Stimulated activated CD8-positive, alpha-beta memory T cell treated with anti-CD3 and anti-CD28 coated beads, Interleukin-4, amount 100 ng/mL, for 48 hours (primary cell): ENCODE data around the gene NYAP2.

Source experiments
- DNase-seq: peaks from one replicate; pipeline ENCODE4 v3.0.0-alpha.2; 2020

The NYAP2 gene

GRCh38 chr2:225487878-225488416, 88.4 kb downstream of the NYAP2 start:
- DNase-seq = no peak

DNA sequence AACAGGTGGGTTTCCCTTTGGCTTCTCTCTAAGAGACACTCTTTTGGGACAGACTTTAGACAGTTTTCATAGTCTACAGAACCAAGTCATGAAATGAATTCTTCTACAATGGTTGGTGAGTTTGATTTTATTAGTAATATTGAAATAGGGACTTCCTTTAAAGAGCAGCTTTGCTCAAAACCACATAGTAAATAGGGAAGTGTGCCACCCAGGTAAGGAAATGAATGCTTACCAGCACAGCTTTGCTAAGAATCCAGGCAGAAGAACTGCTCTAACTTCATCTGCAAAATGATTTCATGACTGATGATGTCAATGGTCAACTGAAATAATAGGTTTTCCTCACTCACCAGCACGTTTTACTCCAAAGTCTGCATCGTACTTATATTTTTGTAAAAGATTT, 89.2 kb downstream of the NYAP2 start:
- no peak for DNase-seq

DNA sequence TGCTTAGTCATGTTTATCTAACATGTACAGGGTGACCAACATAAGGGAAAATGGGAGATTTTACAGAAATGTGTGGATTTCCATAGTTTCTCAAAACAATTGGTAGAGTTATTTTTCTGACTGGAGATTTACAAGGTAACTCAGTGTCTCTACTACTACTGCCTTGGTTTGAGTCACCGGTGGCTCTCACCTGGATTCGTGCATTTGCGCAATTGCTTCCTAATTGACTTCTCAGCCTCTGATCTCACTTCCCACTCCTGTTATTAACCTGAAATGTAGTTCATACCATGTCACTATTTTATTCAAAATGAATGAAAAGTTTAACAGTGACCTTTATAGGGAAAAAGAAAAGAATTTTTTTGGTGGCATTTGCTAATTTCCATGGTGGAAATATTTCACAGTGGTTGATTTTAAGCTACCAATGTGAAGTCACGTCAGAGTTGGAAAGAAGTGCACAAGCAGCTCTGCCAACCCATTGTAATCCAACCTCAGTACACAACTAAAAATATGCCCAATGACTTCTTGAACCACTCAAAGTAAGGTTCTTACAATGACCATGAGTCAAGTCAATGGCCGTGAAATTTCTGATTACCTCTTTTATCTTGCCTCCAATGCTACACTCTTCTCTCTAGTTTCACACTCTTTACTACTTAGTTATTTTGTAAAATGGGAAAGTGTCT, 94.0 kb downstream of the NYAP2 start:
- DNase-seq = no peak

- DNase-seq = no peak
These were observed 94.6 kb downstream of the NYAP2 start for GRCh38 chr2:225494100-225494459.

- no peak for DNase-seq
These were observed 96.2 kb downstream of the NYAP2 start for GRCh38 chr2:225495706-225496105.

GRCh38 chr2:225496568-225496967, 97.1 kb downstream of the NYAP2 start:
- no peak for DNase-seq

DNA sequence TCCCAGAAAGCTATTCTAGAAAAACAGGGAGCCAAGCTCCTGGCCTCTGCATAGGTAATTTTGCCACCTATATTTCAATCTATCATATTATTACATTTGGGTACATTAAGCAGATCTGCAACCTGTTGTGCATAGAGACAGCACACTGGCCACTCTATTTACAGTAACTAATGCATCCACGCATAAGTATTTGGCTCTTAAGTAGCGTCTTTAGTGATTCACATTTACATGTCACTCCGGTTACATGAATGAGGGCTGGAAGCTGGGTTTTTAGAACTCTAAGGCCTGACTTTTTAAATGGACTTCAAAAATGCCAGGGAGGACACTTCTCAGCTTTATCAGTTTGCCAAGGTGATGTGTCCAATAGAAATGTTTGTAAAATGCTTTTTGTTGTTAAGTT, 97.7 kb downstream of the NYAP2 start:
- no peak for DNase-seq

GRCh38 chr2:225501022-225501421, 101.5 kb downstream of the NYAP2 start:
- no peak for DNase-seq

- DNase-seq = no peak
These were observed 103.5 kb downstream of the NYAP2 start for GRCh38 chr2:225502971-225503370.

DNA sequence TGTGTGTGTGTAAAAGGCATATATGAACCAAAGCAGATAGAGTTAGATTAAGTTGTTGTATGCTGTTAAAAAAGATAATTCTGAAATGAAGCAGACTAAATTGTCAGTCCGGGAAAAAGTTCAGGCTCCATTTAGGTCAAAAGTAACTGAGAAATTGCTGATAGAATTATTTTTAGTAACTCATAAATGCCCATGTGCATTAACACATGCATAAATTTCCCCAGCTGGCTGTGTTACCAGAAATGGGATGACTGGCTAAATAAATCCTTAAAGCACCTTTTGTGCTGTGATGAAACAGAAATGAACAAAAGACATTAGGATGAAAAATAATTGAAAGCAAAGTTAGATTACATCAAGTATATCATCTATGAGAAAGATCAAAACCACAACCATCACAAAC, 111.3 kb downstream of the NYAP2 start:
- no peak for DNase-seq

- DNase-seq = no peak
These were observed 113.0 kb downstream of the NYAP2 start for GRCh38 chr2:225512469-225512868.

- DNase-seq = no peak
These were observed 113.5 kb downstream of the NYAP2 start for GRCh38 chr2:225512876-225513540.

- no peak for DNase-seq
These were observed 115.5 kb downstream of the NYAP2 start for GRCh38 chr2:225515033-225515432.

DNA sequence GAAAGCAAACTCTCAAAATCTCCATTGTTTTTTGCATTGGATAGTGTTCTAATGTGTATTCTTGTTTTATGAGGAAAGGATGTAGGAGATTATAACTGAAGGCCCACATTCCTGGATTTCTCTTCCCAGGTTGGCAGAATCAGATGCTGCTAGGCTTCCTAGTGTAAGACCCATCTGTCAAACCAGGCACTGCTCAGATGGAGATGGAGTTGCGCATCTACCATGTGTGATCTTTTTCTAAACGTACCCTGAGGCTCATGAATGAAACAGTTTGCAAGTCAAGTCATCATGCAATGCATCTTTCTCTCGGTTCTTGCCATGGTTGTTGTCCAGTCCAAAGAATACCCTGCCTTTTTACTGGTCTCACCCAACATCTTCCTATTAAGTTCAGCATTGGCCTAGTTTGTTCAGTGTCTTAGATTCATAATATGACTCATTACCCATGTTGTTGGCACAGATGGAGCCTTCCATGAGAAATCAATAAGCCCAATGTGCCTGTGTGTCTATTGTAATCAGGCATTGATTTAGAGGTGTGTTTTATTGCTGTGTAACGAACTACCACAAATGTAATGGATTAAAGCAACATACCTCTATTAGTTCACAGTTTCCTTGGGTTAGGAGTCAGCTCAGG, 127.4 kb downstream of the NYAP2 start:
- DNase-seq = no peak

- DNase-seq = no peak
These were observed 132.0 kb downstream of the NYAP2 start for GRCh38 chr2:225531559-225531958.

DNA sequence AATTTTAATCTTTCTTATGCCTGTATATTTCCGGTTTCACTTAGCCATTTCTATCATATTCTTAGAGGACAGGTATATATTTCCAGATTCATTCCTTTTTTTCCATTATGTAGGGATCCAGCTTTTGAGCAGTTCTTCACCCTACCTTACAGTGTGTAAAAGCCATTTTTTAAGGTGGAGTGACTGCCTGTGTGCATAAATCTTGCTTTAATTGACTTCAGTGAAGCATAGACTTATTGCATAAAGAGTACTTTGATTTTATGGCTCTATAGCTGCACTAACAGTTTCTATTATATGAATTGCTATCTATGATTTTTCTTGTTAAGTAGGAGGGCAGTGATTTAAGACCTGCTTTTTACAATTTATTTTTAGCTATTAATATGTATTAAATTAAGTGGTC, 132.6 kb downstream of the NYAP2 start:
- DNase-seq = no peak

DNA sequence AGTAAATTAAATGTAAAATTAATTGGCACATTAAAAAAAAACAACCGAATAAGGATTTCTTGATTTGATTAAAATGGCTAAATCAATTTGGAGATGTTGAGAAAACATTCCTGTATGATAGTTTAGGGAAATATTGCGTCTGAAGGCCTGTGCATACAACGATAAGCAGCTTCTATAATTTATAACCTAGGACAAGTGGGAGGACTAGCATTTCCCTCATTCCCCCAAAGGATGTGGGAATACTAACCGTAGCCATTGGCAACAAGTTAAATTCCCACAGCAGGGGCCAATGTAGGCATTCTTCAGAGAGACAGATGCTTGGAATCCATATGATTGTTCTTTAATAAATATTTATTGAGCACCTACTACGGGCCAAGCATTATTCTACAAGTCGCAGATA, 134.5 kb downstream of the NYAP2 start:
- DNase-seq = no peak

GRCh38 chr2:225534697-225535096, 135.2 kb downstream of the NYAP2 start:
- DNase-seq = no peak

GRCh38 chr2:225536036-225536435, 136.5 kb downstream of the NYAP2 start:
- DNase-seq = no peak

- DNase-seq = no peak
These were observed 144.1 kb downstream of the NYAP2 start for GRCh38 chr2:225543626-225544025.

GRCh38 chr2:225556461-225556860, 157.0 kb downstream of the NYAP2 start:
- no peak for DNase-seq

DNA sequence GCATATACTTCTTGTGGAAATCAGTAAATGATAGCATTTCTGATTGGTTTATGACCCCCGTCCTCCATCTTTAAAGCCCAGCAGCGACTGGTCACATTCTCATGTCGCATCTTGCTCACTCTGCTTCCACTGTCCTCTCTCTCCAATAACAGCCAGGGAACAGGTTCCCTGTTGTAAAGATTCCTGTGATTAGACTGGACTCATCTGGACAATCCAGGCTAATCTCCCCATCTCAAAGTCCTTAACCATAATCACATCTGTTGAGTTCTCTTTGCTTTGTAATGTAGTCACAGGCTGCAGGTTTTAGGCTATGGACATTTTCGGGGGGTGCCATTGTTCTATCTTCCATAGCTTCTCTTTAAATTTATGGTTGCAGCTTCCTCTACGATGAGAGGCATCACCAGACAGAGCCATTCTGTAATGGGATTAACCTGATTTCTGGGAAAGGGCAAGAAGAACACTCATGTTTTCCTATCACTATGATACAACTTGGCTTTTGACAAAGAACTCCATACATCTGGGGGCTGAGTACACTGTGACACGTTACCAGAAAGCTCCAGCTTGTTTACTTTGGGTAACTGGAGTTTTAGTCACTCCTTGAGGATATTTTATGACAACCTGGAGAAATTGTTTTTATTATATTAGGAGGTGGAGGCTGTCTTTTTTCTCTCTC, 159.0 kb downstream of the NYAP2 start:
- DNase-seq = no peak

DNA sequence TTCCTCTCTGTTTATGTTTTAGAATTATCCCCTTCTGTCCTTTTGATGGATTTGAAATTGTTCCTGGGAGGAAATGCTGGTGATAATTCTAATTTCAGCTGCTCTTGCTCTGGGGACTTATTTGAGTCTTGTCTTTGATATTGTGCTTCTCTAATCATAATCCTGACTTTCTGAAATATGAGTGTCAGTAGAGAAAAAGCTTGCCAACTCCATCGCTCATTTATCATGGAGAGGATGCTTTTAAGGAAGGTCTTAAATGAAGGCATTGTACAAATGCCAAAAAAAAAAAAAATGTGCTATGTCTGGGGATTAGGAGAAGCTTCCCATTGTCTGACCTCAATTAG, 159.5 kb downstream of the NYAP2 start:
- no peak for DNase-seq

DNA sequence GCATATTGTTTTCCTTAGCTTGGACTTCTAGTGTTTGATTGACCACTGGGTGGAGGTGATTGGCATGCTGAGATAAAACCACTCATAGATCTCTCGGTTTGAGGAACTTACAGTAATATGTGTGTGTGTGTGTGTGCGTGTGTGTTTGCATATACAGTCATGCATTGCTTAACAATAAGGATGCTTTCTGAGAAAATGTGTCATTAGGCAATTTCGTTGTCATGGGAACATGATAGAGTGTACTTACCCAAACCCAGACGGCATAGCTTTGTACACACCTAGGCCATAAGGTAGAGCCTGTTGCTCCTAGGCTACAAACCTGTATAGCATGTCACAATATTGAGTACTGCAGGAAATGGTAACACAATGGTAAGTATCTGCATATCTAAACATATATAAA, 167.3 kb downstream of the NYAP2 start:
- DNase-seq = no peak
